ENCODE data around the gene GAREM1. TPM values are rescaled to one million over a fixed set of nuclear protein-coding genes. Genes with fewer than 3 reads are reported as not detected.

Gene GAREM1
- total and polyA plus RNA-seq, 7 experiments from 2014 or later, result 0.06 to 1.0 (median 0.43) TPM; not detected in 2

GRCh38 chr18:32301976-32302743 is 168.5 kb downstream of the GAREM1 start:
- ATAC-seq, result no peak
- H3K36me3 Mint-ChIP-seq, result no peaks in the 10 kb centered on the region
- peaks cover 6 to 22% (median 18%) of the 10 kb centered on the region in 5 donors for H3K27me3 Mint-ChIP-seq
- peaks cover 0 to 5% (median 0%) of the 10 kb centered on the region in 7 donors for H3K4me1 Mint-ChIP-seq
- no peak overlapping the region for H3K4me3 ChIP-seq (ENCODE audit: low read length)
- no peak overlapping the region for H3K27ac Mint-ChIP-seq
- intact Hi-C loops (cut with micrococcal nuclease), result no loop called here
- H3K27ac ChIP-seq (ENCODE audit: low read depth, low read length), result no peak overlapping the region
- CTCF ChIA-PET, result no interaction called here
- no peak overlapping the region for H3K4me3 Mint-ChIP-seq
- H3K36me3 ChIP-seq (ENCODE audit: control insufficient read depth in 2 of 3, insufficient read depth in 3 of 3, low read length in 3 of 3), result no peaks in the 10 kb centered on the region
- H3K9me3 Mint-ChIP-seq, result peaks cover 0 to 2% (median 0%) of the 10 kb centered on the region in 11 donors
- H3K27me3 ChIP-seq (ENCODE audit: control insufficient read depth in 2 of 2, insufficient read depth in 2 of 2, low read length in 2 of 2), result no peaks in the 10 kb centered on the region
- H3K9me3 ChIP-seq (ENCODE audit: control insufficient read depth in 2 of 3, low read length in 3 of 3), result no peaks in the 10 kb centered on the region
- no peak for DNase-seq
- no peaks in the 10 kb centered on the region for H3K4me1 ChIP-seq (ENCODE audit: control insufficient read depth in 2 of 2, insufficient read depth in 2 of 2, low read length in 2 of 2)
- POLR2A ChIA-PET, result no interaction called here

DNA sequence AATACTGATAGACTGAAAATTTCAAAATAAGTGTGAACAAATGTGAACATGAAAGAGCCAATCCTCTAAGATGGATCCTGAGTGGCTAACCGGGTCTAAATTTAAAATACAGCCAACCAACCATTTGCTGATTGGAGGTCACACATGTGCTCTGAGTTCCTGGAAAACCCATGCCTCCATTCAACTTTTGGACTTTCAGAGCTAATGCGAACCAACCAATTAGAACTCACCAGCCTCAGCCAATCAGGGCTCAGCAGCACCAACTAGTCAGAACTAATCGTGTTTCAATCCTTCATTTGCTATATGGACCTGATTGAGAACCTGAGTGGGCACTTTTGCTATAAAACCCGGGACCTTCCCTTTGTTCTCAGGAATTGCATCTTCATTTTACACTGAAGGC is 169.3 kb downstream of the GAREM1 start:
- no peaks in the 10 kb centered on the region for H3K27me3 ChIP-seq (ENCODE audit: control insufficient read depth in 2 of 2, insufficient read depth in 2 of 2, low read length in 2 of 2)
- intact Hi-C loops (cut with micrococcal nuclease), result no loop called here
- H3K4me1 ChIP-seq (ENCODE audit: control insufficient read depth in 2 of 2, insufficient read depth in 2 of 2, low read length in 2 of 2), result no peaks in the 10 kb centered on the region
- H3K36me3 ChIP-seq (ENCODE audit: control insufficient read depth in 2 of 3, insufficient read depth in 3 of 3, low read length in 3 of 3), result no peaks in the 10 kb centered on the region
- CTCF ChIA-PET, result no interaction called here
- H3K9me3 ChIP-seq (ENCODE audit: control insufficient read depth in 2 of 3, low read length in 3 of 3), result no peaks in the 10 kb centered on the region
- H3K4me1 Mint-ChIP-seq, result peaks cover 0 to 5% (median 0%) of the 10 kb centered on the region in 7 donors
- no peak overlapping the region for H3K4me3 Mint-ChIP-seq
- no peak overlapping the region for H3K27ac Mint-ChIP-seq
- DNase-seq, result no peak
- POLR2A ChIA-PET, result no interaction called here
- H3K4me3 ChIP-seq (ENCODE audit: low read length), result no peak overlapping the region
- H3K27me3 Mint-ChIP-seq, result peaks cover 6 to 22% (median 14%) of the 10 kb centered on the region in 5 donors
- ATAC-seq, result no peak
- no peaks in the 10 kb centered on the region for H3K36me3 Mint-ChIP-seq
- H3K27ac ChIP-seq (ENCODE audit: low read depth, low read length), result no peak overlapping the region
- peaks cover 0 to 2% (median 0%) of the 10 kb centered on the region in 11 donors for H3K9me3 Mint-ChIP-seq

DNA sequence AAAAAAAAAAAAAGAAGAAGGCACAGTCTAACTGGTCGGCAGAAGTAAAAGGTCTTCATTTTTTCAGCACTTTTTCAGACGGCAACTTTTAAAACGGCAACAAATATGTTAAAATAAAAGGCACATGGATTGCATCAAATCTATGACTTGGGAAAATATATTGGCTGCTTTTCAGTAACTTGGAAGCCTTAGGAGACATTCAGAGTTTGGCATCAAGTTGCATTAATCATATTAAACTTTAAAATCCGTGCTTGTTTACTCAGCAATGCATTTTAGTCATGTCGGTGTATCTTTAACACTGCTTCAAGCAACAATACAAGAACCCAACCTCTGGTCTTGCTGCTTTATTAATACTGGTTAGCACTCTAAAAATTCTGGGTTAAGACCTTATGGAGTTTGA is 169.8 kb downstream of the GAREM1 start:
- intact Hi-C loops (cut with micrococcal nuclease), result no loop called here
- CTCF ChIA-PET, result no interaction called here

GRCh38 chr18:32299484-32299883 is 171.2 kb downstream of the GAREM1 start:
- DNase-seq, result no peak
- Histone ChIP-seq H3K27me3 (ENCODE audit: control insufficient read depth in 2 of 2, insufficient read depth in 2 of 2, low read length in 2 of 2) (no peaks in the 10 kb centered on the region), H3K4me1 (ENCODE audit: control insufficient read depth in 2 of 2, insufficient read depth in 2 of 2, low read length in 2 of 2) (no peaks in the 10 kb centered on the region), H3K36me3 (ENCODE audit: control insufficient read depth in 2 of 3, insufficient read depth in 3 of 3, low read length in 3 of 3) (no peaks in the 10 kb centered on the region), H3K9me3 (ENCODE audit: control insufficient read depth in 2 of 3, low read length in 3 of 3) (no peaks in the 10 kb centered on the region), H3K4me3 (ENCODE audit: low read length) (no peak overlapping the region), H3K27ac (ENCODE audit: low read depth, low read length) (no peak overlapping the region)
- Mint-ChIP-seq H3K4me1 (peaks cover 0 to 5% (median 0%) of the 10 kb centered on the region in 7 donors), H3K36me3 (no peaks in the 10 kb centered on the region), H3K9me3 (no peaks in the 10 kb centered on the region), H3K27me3 (peaks cover 4 to 22% (median 8%) of the 10 kb centered on the region in 5 donors), H3K27ac (no peak overlapping the region), H3K4me3 (no peak overlapping the region)
- ChIA-PET CTCF (no interaction called here), POLR2A (no interaction called here)
- intact Hi-C loops (cut with micrococcal nuclease), result no loop called here
- ATAC-seq, result no peak

More for the DNA sequence above, 169.8 kb downstream of the GAREM1 start:
- DNase-seq, result no peak
- Mint-ChIP-seq H3K4me3 (no peak overlapping the region), H3K27ac (no peak overlapping the region), H3K27me3 (peaks cover 4 to 22% (median 10%) of the 10 kb centered on the region in 5 donors), H3K36me3 (no peaks in the 10 kb centered on the region), H3K9me3 (peaks cover 0 to 2% (median 0%) of the 10 kb centered on the region in 11 donors), H3K4me1 (peaks cover 0 to 5% (median 0%) of the 10 kb centered on the region in 7 donors)
- Histone ChIP-seq H3K9me3 (ENCODE audit: control insufficient read depth in 2 of 3, low read length in 3 of 3) (no peaks in the 10 kb centered on the region), H3K27ac (ENCODE audit: low read depth, low read length) (no peak overlapping the region), H3K36me3 (ENCODE audit: control insufficient read depth in 2 of 3, insufficient read depth in 3 of 3, low read length in 3 of 3) (no peaks in the 10 kb centered on the region), H3K4me1 (ENCODE audit: control insufficient read depth in 2 of 2, insufficient read depth in 2 of 2, low read length in 2 of 2) (no peaks in the 10 kb centered on the region), H3K4me3 (ENCODE audit: low read length) (no peak overlapping the region), H3K27me3 (ENCODE audit: control insufficient read depth in 2 of 2, insufficient read depth in 2 of 2, low read length in 2 of 2) (no peaks in the 10 kb centered on the region)
- POLR2A ChIA-PET, result no interaction called here
- no peak for ATAC-seq

- POLR2A ChIA-PET, result no interaction called here
- no peak for DNase-seq
- peaks cover 4 to 17% (median 9%) of the 10 kb centered on the region in 5 donors for H3K27me3 Mint-ChIP-seq
- ATAC-seq, result no peak
- intact Hi-C loops (cut with micrococcal nuclease), result no loop called here
- H3K9me3 Mint-ChIP-seq, result no peaks in the 10 kb centered on the region
- no peaks in the 10 kb centered on the region for H3K9me3 ChIP-seq (ENCODE audit: control insufficient read depth in 2 of 3, low read length in 3 of 3)
- no peaks in the 10 kb centered on the region for H3K27me3 ChIP-seq (ENCODE audit: control insufficient read depth in 2 of 2, insufficient read depth in 2 of 2, low read length in 2 of 2)
- no peak overlapping the region for H3K27ac Mint-ChIP-seq
- H3K36me3 Mint-ChIP-seq, result no peaks in the 10 kb centered on the region
- no peak overlapping the region for H3K4me3 Mint-ChIP-seq
- H3K27ac ChIP-seq (ENCODE audit: low read depth, low read length), result no peak overlapping the region
- H3K4me1 ChIP-seq (ENCODE audit: control insufficient read depth in 2 of 2, insufficient read depth in 2 of 2, low read length in 2 of 2), result no peaks in the 10 kb centered on the region
- no peaks in the 10 kb centered on the region for H3K36me3 ChIP-seq (ENCODE audit: control insufficient read depth in 2 of 3, insufficient read depth in 3 of 3, low read length in 3 of 3)
- no peak overlapping the region for H3K4me3 ChIP-seq (ENCODE audit: low read length)
- CTCF ChIA-PET, result no interaction called here
- peaks cover 0 to 5% (median 0%) of the 10 kb centered on the region in 7 donors for H3K4me1 Mint-ChIP-seq
Observed at GRCh38 chr18:32298171-32298667, 172.5 kb downstream of the GAREM1 start.

DNA sequence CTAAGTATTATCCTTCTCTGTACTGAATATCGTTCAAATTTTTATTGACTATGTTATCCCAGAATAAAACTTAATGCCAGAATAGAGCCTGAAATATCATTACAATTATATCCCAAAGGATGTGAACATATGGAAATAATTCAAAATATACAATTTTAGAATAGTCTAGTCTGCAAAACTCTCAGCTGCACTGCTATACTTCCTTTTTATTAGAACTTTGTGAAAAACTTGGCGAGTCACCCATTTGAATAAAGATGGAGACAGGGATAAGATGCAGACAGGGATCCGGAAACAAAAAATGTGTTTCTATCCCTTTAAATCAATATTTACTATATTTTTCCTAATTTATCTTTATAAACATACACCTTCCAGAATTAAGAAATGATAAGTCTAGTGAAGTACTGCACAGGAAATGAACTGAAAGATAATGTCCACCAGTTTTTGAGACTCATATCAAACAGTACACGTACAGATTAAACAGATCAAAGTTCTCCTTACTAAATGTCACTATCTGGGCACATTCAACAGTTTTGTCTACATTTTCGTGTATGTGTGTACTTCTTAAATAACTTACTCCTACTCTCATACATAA is 173.0 kb downstream of the GAREM1 start:
- Mint-ChIP-seq H3K36me3 (no peaks in the 10 kb centered on the region), H3K4me3 (no peak overlapping the region), H3K27me3 (peaks cover 4 to 21% (median 15%) of the 10 kb centered on the region in 5 donors), H3K9me3 (no peaks in the 10 kb centered on the region), H3K4me1 (peaks cover 0 to 5% (median 0%) of the 10 kb centered on the region in 7 donors), H3K27ac (no peak overlapping the region)
- no peak overlapping the region for H3K27ac ChIP-seq (ENCODE audit: low read depth, low read length)
- H3K9me3 ChIP-seq (ENCODE audit: control insufficient read depth in 2 of 3, low read length in 3 of 3), result no peaks in the 10 kb centered on the region
- H3K36me3 ChIP-seq (ENCODE audit: control insufficient read depth in 2 of 3, insufficient read depth in 3 of 3, low read length in 3 of 3), result no peaks in the 10 kb centered on the region
- ATAC-seq (no peak), DNase-seq (no peak)
- no peak overlapping the region for H3K4me3 ChIP-seq (ENCODE audit: low read length)
- H3K27me3 ChIP-seq (ENCODE audit: control insufficient read depth in 2 of 2, insufficient read depth in 2 of 2, low read length in 2 of 2), result no peaks in the 10 kb centered on the region
- ChIA-PET POLR2A (no interaction called here), CTCF (no interaction called here)
- intact Hi-C loops (cut with micrococcal nuclease), result no loop called here
- H3K4me1 ChIP-seq (ENCODE audit: control insufficient read depth in 2 of 2, insufficient read depth in 2 of 2, low read length in 2 of 2), result no peaks in the 10 kb centered on the region

GRCh38 chr18:32296851-32297250 is 173.8 kb downstream of the GAREM1 start:
- Mint-ChIP-seq H3K4me3 (no peak overlapping the region), H3K27me3 (peaks cover 4 to 22% (median 16%) of the 10 kb centered on the region in 5 donors), H3K27ac (no peak overlapping the region), H3K36me3 (no peaks in the 10 kb centered on the region), H3K4me1 (no peaks in the 10 kb centered on the region), H3K9me3 (no peaks in the 10 kb centered on the region)
- Histone ChIP-seq H3K27ac (ENCODE audit: low read depth, low read length) (no peak overlapping the region), H3K4me3 (ENCODE audit: low read length) (no peak overlapping the region), H3K4me1 (ENCODE audit: control insufficient read depth in 2 of 2, insufficient read depth in 2 of 2, low read length in 2 of 2) (no peaks in the 10 kb centered on the region), H3K36me3 (ENCODE audit: control insufficient read depth in 2 of 3, insufficient read depth in 3 of 3, low read length in 3 of 3) (no peaks in the 10 kb centered on the region), H3K9me3 (ENCODE audit: control insufficient read depth in 2 of 3, low read length in 3 of 3) (no peaks in the 10 kb centered on the region), H3K27me3 (ENCODE audit: control insufficient read depth in 2 of 2, insufficient read depth in 2 of 2, low read length in 2 of 2) (no peaks in the 10 kb centered on the region)
- ChIA-PET CTCF (no interaction called here), POLR2A (no interaction called here)
- DNase-seq (no peak), ATAC-seq (no peak)
- intact Hi-C loops (cut with micrococcal nuclease), result no loop called here
